Stomach smooth muscle (tissue), 2 donors: ENCODE data around the gene UBA1.

Experiments used
- H3K27ac ChIP-seq: one replicate; pipeline ENCODE4 v1.7.0; 2013; ENCODE audit warnings: mild to moderate bottlenecking, low read length, inconsistent platforms
- H3K27me3 ChIP-seq, 2 donors: one replicate each; pipeline ENCODE4 v1.7.0; 2013; ENCODE audit warnings: low read length in 2 of 2; ENCODE audit not compliant: insufficient read depth in 2 of 2, control insufficient read depth in 1 of 2
- H3K36me3 ChIP-seq, 2 donors: one replicate each; pipeline ENCODE4 v1.7.0; 2013; ENCODE audit warnings: low read length in 2 of 2; ENCODE audit not compliant: control insufficient read depth in 2 of 2, insufficient read depth in 2 of 2
- H3K4me1 ChIP-seq: one replicate; pipeline ENCODE4 v1.7.0; 2013; ENCODE audit warnings: low read length; ENCODE audit not compliant: control insufficient read depth, insufficient read depth
- H3K4me3 ChIP-seq, 2 donors: one replicate each; pipeline ENCODE4 v1.7.0; 2013; ENCODE audit warnings: low read length in 2 of 2
- H3K9ac ChIP-seq, 2 donors: one replicate each; pipeline ENCODE4 v1.7.0; 2013; ENCODE audit warnings: low read length in 2 of 2, mild to moderate bottlenecking in 1 of 2
- H3K9me3 ChIP-seq, 2 donors: one replicate each; pipeline ENCODE4 v1.7.0; 2013; ENCODE audit warnings: low read length in 2 of 2; ENCODE audit not compliant: control insufficient read depth in 2 of 2
- donor health status: healthy.
- donor health status: Pancreatic carcinoma.

Gene UBA1

DNA sequence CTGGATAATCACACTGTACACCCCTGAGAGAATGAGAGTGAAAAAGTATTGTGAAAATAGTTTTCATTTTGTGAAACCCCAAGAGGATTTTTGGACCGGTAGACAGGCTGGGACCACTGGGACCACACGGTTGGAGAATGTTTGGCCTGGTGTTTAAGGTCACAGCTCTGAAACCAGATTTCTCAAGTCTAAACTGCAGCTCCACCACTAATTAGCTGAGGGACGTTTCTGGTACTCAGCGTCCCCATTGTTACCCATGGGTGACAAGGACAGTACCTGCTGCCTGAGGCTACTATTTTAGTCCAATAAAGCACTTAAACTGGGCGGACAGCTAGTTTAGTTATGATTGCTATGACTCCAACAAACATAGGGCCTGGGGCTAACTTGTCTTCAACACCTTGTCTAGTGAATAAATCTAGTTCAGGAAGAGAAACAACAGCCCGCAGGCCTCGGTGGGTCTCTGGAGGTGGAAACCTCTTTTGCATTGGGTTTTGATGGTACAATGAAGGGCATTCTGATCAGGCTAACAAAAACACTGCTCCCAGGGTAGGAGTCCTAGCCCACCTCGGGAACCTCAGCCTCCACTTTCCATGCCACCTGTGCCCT lies 38.7 kb downstream of the UBA1 start:
- Histone ChIP-seq H3K27me3 (peaks cover 0 to 12% of the 10 kb centered on the region in 2 donors), H3K4me1 (peaks cover 5% of the 10 kb centered on the region), H3K4me3 (peak overlapping the region; percentile 66 to 79), H3K27ac (peak overlapping the region; percentile 93), H3K9ac (peak overlapping the region; percentile 67 to 87), H3K36me3 (peaks cover 3 to 9% of the 10 kb centered on the region in 2 donors), H3K9me3 (no peaks in the 10 kb centered on the region)

DNA sequence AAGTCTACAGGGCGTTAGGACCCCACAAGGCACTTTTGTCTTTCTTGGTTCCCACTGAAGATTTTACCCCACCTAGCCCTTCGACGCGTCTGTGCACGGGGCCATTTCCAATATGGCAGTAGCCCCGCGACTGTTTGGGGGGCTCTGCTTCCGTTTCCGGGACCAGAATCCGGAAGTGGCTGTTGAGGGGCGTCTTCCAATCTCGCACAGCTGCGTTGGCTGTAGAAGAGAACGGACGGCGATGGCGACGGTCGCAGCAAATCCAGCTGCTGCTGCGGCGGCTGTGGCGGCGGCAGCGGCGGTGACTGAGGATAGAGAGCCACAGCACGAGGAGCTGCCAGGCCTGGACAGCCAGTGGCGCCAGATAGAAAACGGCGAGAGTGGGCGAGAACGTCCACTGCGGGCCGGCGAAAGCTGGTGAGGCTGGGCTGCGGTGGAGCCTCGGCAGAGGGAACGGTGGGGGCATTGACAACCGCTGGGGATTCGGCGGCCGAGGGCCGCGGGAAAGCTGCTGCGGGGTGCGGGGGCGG lies 39.2 kb downstream of the UBA1 start, which contains the start of gene USP11:
TSS of gene USP11 (plus strand) at position 207 of the 530 bp plus-strand sequence. CDS start at position 242, 35 bp downstream.
- H3K27ac ChIP-seq, result peak within 1 kb of the TSS; percentile 93
- peaks cover 5% of the 10 kb centered on the region for H3K4me1 ChIP-seq
- H3K27me3 ChIP-seq, result peaks cover 0 to 12% of the 10 kb centered on the region in 2 donors
- peak within 1 kb of the TSS; percentile 89 for H3K9ac ChIP-seq
- no peaks in the 10 kb centered on the region for H3K9me3 ChIP-seq
- H3K36me3 ChIP-seq, result peaks cover 3 to 6% of the 10 kb centered on the region in 2 donors
- peak within 1 kb of the TSS; percentile 66 to 79 for H3K4me3 ChIP-seq

DNA sequence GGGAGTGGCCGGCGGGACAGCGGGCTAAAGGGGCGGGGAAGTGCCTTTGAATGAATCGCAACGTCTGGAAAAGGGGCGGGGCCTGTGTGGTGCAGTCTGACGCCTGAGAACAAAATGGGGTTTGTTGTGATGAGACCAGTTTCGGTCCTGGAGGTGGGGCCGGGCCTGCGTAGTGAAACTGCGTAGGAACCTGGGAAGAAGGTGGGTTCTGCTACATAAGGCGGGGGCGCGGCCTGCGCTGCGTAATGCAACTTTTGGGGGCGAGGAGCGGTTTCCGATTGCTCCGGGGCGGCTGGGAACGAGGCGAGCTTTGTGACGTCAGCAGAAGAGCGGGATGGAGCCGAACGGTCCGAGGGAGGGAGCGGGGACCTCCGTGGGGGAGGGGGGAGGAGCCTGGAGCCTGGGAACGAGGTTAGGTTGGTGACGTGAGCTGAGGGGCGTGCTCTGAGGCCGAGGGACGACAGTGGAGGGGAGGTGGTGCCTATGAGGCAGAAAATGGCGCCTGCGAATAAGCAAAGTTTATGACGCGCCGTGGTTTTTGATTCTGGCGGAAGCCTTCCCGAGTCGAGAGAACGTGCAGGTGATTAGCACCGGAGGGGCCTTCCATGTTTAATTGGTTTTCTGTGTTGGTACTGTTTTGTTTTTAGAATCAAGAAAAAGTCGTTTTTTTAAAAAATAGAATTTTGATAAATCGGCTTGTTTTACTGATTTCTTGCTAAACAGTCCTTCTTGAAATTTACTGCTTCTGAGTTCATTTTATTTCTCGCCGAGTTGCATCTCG lies 39.9 kb downstream of the UBA1 start:
- H3K9ac ChIP-seq, result peak overlapping the region; percentile 89

DNA sequence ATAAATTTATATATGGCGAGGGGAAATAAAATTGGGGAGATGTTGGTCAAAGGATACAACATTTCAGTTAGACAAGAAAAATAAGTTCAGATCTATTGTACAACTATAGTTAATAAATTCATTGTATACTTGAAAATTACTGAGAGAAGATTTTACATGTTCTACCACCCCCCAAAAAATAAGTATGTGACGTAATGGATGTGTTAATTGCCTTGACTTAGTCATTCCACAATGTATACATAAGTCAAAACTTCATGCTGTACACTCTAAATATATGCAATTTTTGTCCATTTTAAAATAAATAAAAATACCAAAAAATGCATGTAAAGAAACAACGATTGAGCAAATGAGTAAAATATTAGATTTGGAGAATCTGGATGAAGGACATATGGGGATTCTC lies 41.0 kb downstream of the UBA1 start:
- Histone ChIP-seq H3K27me3 (peaks cover 0 to 12% of the 10 kb centered on the region in 2 donors), H3K36me3 (peaks cover 0 to 4% of the 10 kb centered on the region in 2 donors), H3K9ac (no peak overlapping the region), H3K27ac (peak overlapping the region; percentile 93), H3K4me1 (peaks cover 5% of the 10 kb centered on the region), H3K9me3 (no peaks in the 10 kb centered on the region), H3K4me3 (peak overlapping the region; percentile 55 to 79)

More for the DNA sequence above, 39.9 kb downstream of the UBA1 start:
- Histone ChIP-seq H3K27me3 (peaks cover 0 to 12% of the 10 kb centered on the region in 2 donors), H3K9me3 (no peaks in the 10 kb centered on the region), H3K4me3 (peak overlapping the region; percentile 66 to 79), H3K27ac (peak overlapping the region; percentile 93), H3K36me3 (peaks cover 2 to 3% of the 10 kb centered on the region in 2 donors), H3K4me1 (peaks cover 5% of the 10 kb centered on the region)

DNA sequence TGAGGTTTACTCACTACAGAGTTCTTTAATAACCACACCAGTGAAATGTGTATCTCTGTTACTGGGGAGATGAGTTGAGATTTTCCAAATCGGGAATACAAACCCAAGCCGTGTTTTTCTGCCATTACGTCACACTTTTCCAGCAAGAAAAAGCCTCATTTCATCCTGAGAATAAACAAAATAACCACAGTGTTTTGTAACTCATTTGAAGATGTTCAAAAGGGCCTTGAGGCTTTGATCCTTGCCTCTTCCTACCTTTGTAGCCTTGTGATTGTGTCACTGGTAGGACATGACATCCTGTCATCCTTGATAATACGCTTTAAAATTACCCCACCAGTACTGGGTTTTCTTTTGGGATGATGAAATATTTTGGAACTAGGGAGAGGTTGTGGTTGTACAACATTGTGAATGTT lies 42.1 kb downstream of the UBA1 start:
- H3K4me1 ChIP-seq, result peaks cover 5% of the 10 kb centered on the region
- no peaks in the 10 kb centered on the region for H3K9me3 ChIP-seq
- H3K27ac ChIP-seq, result peak overlapping the region; percentile 41
- peak overlapping the region in 1 of 2 donors; percentile 3 for H3K4me3 ChIP-seq
- peaks cover 0 to 14% of the 10 kb centered on the region in 2 donors for H3K27me3 ChIP-seq
- H3K36me3 ChIP-seq, result peaks cover 9 to 11% of the 10 kb centered on the region in 2 donors
- H3K9ac ChIP-seq, result no peak overlapping the region

DNA sequence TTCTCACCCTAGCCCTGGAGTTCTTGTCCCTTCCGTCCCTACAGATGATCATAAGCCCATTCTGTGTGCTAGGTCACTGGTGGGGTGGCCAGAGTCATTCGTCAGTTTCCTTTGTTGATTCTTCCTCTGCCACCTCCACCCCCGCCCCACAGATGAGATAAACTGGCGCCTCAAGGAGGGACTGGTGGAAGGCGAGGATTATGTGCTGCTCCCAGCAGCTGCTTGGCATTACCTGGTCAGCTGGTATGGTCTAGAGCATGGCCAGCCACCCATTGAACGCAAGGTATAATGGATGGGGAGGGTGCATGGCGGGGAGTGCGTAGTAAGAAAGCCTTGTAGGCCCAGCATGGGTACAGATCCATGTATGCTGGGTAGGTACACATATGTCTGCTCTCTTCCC lies 45.6 kb downstream of the UBA1 start:
- H3K9me3 ChIP-seq, result no peaks in the 10 kb centered on the region
- H3K4me1 ChIP-seq, result peaks cover 5% of the 10 kb centered on the region
- peaks cover 29 to 30% of the 10 kb centered on the region in 2 donors for H3K36me3 ChIP-seq
- no peak overlapping the region for H3K9ac ChIP-seq
- H3K27me3 ChIP-seq, result peaks cover 0 to 16% of the 10 kb centered on the region in 2 donors
- H3K27ac ChIP-seq, result no peak overlapping the region
- no peak overlapping the region for H3K4me3 ChIP-seq

DNA sequence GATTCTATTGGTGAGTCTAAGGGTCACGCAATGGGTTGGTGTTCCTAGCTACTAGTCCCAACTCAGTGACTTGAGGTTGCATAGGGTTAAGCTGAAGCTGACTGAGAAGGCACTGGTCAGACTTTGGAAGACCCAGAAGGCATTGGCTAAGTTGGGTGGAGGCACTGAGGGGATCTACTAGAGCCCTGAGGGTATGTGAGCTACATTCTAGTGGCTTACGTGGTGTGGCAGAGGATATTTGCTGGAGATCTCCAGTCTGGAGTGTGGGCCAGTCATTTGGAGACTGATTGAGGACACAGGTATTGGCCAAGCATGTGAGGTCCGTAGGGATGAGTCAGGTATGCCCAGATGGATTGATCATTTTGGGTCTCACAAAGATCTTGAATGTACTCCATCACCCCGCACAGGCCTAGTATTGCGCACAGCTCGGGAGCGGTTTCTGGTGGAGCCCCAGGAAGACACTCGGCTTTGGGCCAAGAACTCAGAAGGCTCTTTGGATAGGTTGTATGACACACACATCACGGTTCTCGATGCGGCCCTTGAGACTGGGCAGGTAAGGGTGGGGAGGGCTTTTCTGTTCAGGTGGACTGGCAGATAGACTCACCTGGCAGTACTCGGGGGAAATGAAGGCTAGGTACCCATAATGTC lies 46.4 kb downstream of the UBA1 start:
- H3K27ac ChIP-seq, result no peak overlapping the region
- no peak overlapping the region for H3K4me3 ChIP-seq
- no peak overlapping the region for H3K9ac ChIP-seq
- peaks cover 0 to 18% of the 10 kb centered on the region in 2 donors for H3K27me3 ChIP-seq
- no peaks in the 10 kb centered on the region for H3K9me3 ChIP-seq
- peaks cover 36 to 38% of the 10 kb centered on the region in 2 donors for H3K36me3 ChIP-seq
- H3K4me1 ChIP-seq, result peaks cover 5% of the 10 kb centered on the region

DNA sequence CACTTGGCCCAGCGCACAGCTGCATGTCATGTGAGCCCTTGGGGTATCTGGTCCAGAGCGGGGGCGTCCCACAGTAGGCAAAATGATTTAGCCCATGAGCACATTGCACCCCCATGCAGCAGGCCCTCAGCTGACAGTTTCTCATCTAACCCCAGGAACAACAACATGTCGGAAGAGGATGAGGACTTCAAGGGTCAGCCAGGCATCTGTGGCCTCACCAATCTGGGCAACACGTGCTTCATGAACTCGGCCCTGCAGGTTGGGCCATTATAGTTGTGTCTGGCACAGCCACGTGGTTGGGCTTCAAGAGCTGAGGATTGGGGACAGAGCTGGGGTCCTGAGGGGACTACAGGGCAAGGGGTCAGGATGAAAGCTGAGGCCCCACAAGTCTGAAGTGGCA lies 47.0 kb downstream of the UBA1 start:
- Histone ChIP-seq H3K4me1 (peaks cover 5% of the 10 kb centered on the region), H3K4me3 (no peak overlapping the region), H3K36me3 (peaks cover 36 to 38% of the 10 kb centered on the region in 2 donors), H3K27me3 (peaks cover 0 to 18% of the 10 kb centered on the region in 2 donors), H3K9ac (no peak overlapping the region), H3K9me3 (no peaks in the 10 kb centered on the region), H3K27ac (no peak overlapping the region)

DNA sequence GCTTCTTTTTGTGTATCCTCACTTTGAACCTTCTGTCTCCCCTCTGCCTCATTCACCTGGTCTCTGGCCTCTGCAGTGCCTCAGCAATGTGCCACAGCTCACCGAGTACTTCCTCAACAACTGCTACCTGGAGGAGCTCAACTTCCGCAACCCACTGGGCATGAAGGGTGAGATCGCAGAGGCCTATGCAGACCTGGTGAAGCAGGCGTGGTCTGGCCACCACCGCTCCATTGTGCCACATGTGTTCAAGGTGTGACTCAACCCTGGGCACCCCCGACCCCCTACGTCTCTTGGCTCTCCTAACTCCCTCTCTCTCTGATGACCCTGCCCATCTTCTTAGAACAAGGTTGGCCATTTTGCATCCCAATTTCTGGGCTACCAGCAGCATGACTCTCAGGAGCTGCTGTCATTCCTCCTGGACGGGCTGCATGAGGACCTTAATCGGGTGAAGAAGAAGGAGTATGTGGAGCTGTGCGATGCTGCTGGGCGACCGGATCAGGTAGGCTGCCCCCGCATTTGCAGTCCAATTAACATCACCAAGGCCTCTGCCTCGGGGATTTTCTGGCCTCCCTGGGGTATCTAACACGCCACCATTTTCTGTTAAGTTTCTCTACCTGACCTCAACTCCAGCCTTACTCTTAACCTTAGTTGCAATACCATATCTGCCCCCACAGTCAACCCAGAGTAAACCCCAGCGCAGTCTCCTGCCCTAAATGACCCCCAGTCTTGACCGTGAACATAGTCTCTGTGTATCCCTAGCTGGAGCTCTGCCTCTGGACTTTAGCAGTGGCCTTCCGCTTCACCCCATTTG lies 47.8 kb downstream of the UBA1 start:
- no peak overlapping the region for H3K4me3 ChIP-seq
- H3K4me1 ChIP-seq, result peaks cover 2% of the 10 kb centered on the region
- H3K9me3 ChIP-seq, result no peaks in the 10 kb centered on the region
- no peak overlapping the region for H3K9ac ChIP-seq
- H3K27me3 ChIP-seq, result peaks cover 0 to 18% of the 10 kb centered on the region in 2 donors
- H3K27ac ChIP-seq, result no peak overlapping the region
- peaks cover 40 to 42% of the 10 kb centered on the region in 2 donors for H3K36me3 ChIP-seq

DNA sequence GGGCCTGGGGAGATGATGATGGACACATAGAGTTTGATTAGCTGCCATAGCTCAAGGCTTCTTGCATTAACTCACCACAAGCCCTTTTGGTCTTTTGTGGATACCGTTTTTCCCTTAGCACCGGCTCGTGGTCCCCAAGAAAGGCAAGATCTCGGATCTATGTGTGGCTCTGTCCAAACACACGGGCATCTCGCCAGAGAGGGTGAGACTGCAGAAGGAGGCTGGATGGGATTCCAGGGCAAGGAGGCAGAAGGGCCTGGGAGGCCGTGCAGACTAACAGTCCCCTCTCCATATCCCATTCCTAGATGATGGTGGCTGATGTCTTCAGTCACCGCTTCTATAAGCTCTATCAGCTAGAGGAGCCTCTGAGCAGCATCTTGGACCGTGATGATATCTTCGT lies 48.7 kb downstream of the UBA1 start:
- Histone ChIP-seq H3K4me1 (no peaks in the 10 kb centered on the region), H3K9me3 (no peaks in the 10 kb centered on the region), H3K27ac (no peak overlapping the region), H3K27me3 (peaks cover 0 to 18% of the 10 kb centered on the region in 2 donors), H3K4me3 (no peak overlapping the region), H3K9ac (no peak overlapping the region), H3K36me3 (peaks cover 42% of the 10 kb centered on the region in 2 donors)
